A549 (cell line): ENCODE results near the gene DNAH8. TPM values are rescaled to one million over a fixed set of nuclear protein-coding genes. Genes with fewer than 3 reads are reported as not detected.

Source experiments
- ATAC-seq, 2 experiments: fragments of 200-7000 bp in 1 of 2; fragments of >200 bp in 1 of 2; cut with Nextera tagmentation in 1 of 2; cut with Tn5 transposase in 1 of 2; 3 replicates each; pipeline versions ENCODE4 v1.8.0 to v1.9.1; 2018 to 2020; ENCODE audit warnings: mild to moderate bottlenecking in 1 of 2, moderate library complexity in 1 of 2
- CTCF ChIA-PET: fragments of 300-600 bp; sonication (Branson Sonifier 250); formaldehyde crosslinking; extraction: SDS; loops from one replicate; lab custom pipeline; 2021; ENCODE audit warnings: antibody characterized with exemption, inconsistent platforms; lab: Yijun Ruan, JAX
- POLR2A ChIA-PET: fragments of 350-600 bp; formaldehyde crosslinking; extraction: SDS; loops from one replicate; lab custom pipeline; 2021; ENCODE audit warnings: antibody characterized with exemption, inconsistent platforms; lab: Yijun Ruan, JAX
- DNase-seq, 2 experiments: peaks; one replicate each; pipeline versions ENCODE4 v3.0.0 to v3.0.0-alpha.2; 2011 to 2016; ENCODE audit warnings: low read depth in 1 of 2, low spot score in 1 of 2
- FAIRE-seq: peaks from 2 replicates; lab custom pipeline; 2011; peaks lifted over from hg19 to GRCh38; lab: Jason Lieb, UNC
- H3K27ac ChIP-seq, 2 experiments: fragments of >200 bp; sonication (Bioruptor Twin); formaldehyde crosslinking; 3 replicates each; pipeline ENCODE4 v1.5.1; 2016 to 2017
- H3K4me1 ChIP-seq: fragments of >200 bp; sonication (Bioruptor Twin); formaldehyde crosslinking; 3 replicates; pipeline ENCODE4 v1.6.1; 2016
- H3K4me2 ChIP-seq: fragments of >200 bp; sonication (Bioruptor Twin); formaldehyde crosslinking; 3 replicates; pipeline ENCODE4 v1.6.1; 2016
- H3K4me3 ChIP-seq: fragments of >200 bp; sonication (Bioruptor Twin); formaldehyde crosslinking; 3 replicates; pipeline ENCODE4 v1.5.1; 2016
- H3K9me3 ChIP-seq: fragments of >200 bp; sonication (Bioruptor Twin); formaldehyde crosslinking; 3 replicates; pipeline ENCODE4 v1.6.1; 2016
- BCL3 ChIP-seq: fragments of >200 bp; sonication (Bioruptor Twin); formaldehyde crosslinking; IDR thresholded peaks from 3 replicates; pipeline ENCODE4 v1.6.1; 2016
- BHLHE40 ChIP-seq: IDR thresholded peaks from 2 replicates; pipeline ENCODE4 v1.6.1; 2012; ENCODE audit warnings: low read depth, low read length, inconsistent platforms
- CBX8 ChIP-seq: fragments of 200-600 bp; sonication (generic); IDR thresholded peaks from 2 replicates; pipeline ENCODE4 v1.6.1; 2016
- CHD2 ChIP-seq: fragments of 150-350 bp; IDR thresholded peaks from 2 replicates; pipeline ENCODE4 v1.6.1; 2014; ENCODE audit warnings: low read length; ENCODE audit not compliant: partially characterized antibody
- CHD4 ChIP-seq: fragments of 200-600 bp; sonication (generic); IDR thresholded peaks from 2 replicates; pipeline ENCODE4 v1.6.1; 2016; ENCODE audit warnings: antibody characterized with exemption, mild to moderate bottlenecking, borderline replicate concordance
- EHF ChIP-seq: fragments of 250-450 bp; sonication (Bioruptor Pico); IDR thresholded peaks from 2 replicates; pipeline ENCODE4 v1.5.0; 2020; ENCODE audit warnings: mild to moderate bottlenecking
- FOXS1 ChIP-seq: fragments of 250-450 bp; sonication (Bioruptor Pico); IDR thresholded peaks from 2 replicates; pipeline ENCODE4 v1.5.0; 2020; ENCODE audit warnings: mild to moderate bottlenecking, moderate library complexity
- HES2 ChIP-seq: fragments of >200 bp; sonication (Bioruptor Twin); formaldehyde crosslinking; IDR thresholded peaks from 2 replicates; pipeline ENCODE4 v1.6.1; 2016
- HMGXB4 ChIP-seq: fragments of 250-450 bp; sonication (Bioruptor Pico); IDR thresholded peaks from 2 replicates; pipeline ENCODE4 v1.5.0; 2021; ENCODE audit warnings: mild to moderate bottlenecking, moderate library complexity, borderline replicate concordance
- HOXB13 ChIP-seq: fragments of 250-450 bp; sonication (Bioruptor Pico); IDR thresholded peaks from 2 replicates; pipeline ENCODE4 v1.5.0; 2020; ENCODE audit warnings: low read depth, mild to moderate bottlenecking, moderate library complexity
- JUNB ChIP-seq: fragments of >200 bp; sonication (Bioruptor Twin); formaldehyde crosslinking; IDR thresholded peaks from 2 replicates; pipeline ENCODE4 v1.6.1; 2016
- NFE2L2 ChIP-seq: fragments of 150-350 bp; conservative IDR thresholded peaks from 2 replicates; pipeline ENCODE4 v1.6.1; 2014; ENCODE audit warnings: low read length
- PHF8 ChIP-seq: fragments of 200-600 bp; sonication (generic); IDR thresholded peaks from 2 replicates; pipeline ENCODE4 v1.6.1; 2016; ENCODE audit warnings: low read depth, mild to moderate bottlenecking, antibody characterized with exemption, moderate library complexity, borderline replicate concordance
- POLR2AphosphoS2 ChIP-seq: conservative IDR thresholded peaks from 2 replicates; pipeline ENCODE4 v1.6.1; 2012; ENCODE audit warnings: low read length, improper control_type of control experiment, inconsistent platforms
- RAD21 ChIP-seq, 2 experiments: fragments of >200 bp in 1 of 2; sonication (Bioruptor Twin) in 1 of 2; formaldehyde crosslinking in 1 of 2; IDR thresholded peaks in 1 of 2; conservative IDR thresholded peaks in 1 of 2; 2 replicates in 1 of 2; 3 replicates in 1 of 2; pipeline ENCODE4 v1.6.1; 2012 to 2018; ENCODE audit warnings: inconsistent platforms in 1 of 2
- REST ChIP-seq: fragments of 200-600 bp; sonication (generic); IDR thresholded peaks from 2 replicates; pipeline ENCODE4 v1.6.1; 2016; ENCODE audit warnings: antibody characterized with exemption, mild to moderate bottlenecking, moderate library complexity
- RNF2 ChIP-seq: fragments of 200-600 bp; sonication (generic); IDR thresholded peaks from 2 replicates; pipeline ENCODE4 v1.6.1; 2016; ENCODE audit warnings: low read depth, mild to moderate bottlenecking, antibody characterized with exemption, moderate library complexity, borderline replicate concordance
- SREBF2 ChIP-seq: fragments of 450-650 bp; IDR thresholded peaks from 2 replicates; pipeline ENCODE4 v1.6.1; 2014; ENCODE audit warnings: mild to moderate bottlenecking, moderate library complexity
- TFCP2L1 ChIP-seq: fragments of 250-450 bp; sonication (Bioruptor Pico); IDR thresholded peaks from 2 replicates; pipeline ENCODE4 v1.5.0; 2021; ENCODE audit warnings: mild to moderate bottlenecking
- WGBS: methylation state at CpG from one replicate; pipeline ENCODE4 v1.1.6; 2017; ENCODE audit errors: missing lambda C conversion rate; 5-methylcytosine and 5-hydroxymethylcytosine counted together
- polyA plus RNA-seq, 4 experiments: library from polyadenylated mRNA; depleted of rRNA in 3 of 4; stranded (reverse); fragments of >200 nt; fragmentation: RNase III in 1 of 4; extraction: RNeasy Plus Mini Kit Qiagen cat#74134 plus additional on column Dnase treatment in 1 of 4; gene quantifications; 2 replicates in 3 of 4; 3 replicates in 1 of 4; pipeline ENCODE4 v1.2.3, GENCODE V29; 2011 to 2017

Gene DNAH8
- polyA plus RNA-seq, 2 of the 4 experiments (the other 2 are of a cell fraction), result not detected

- no peak for FAIRE-seq
- H3K27ac ChIP-seq, result no peak overlapping the region
- no peaks in the 10 kb centered on the region for H3K4me1 ChIP-seq
- no peak overlapping the region for H3K4me3 ChIP-seq
- H3K9me3 ChIP-seq, result no peaks in the 10 kb centered on the region
- ChIA-PET CTCF (no interaction called here), POLR2A (no interaction called here)
- no peak for ATAC-seq
- 3% methylated on average over 3 of the region's 3 CpGs for WGBS
- no peak for DNase-seq
- no peak overlapping the region for H3K4me2 ChIP-seq
- TF ChIP-seq CBX8 (no peak), FOXS1 (no peak)
Measured at GRCh38 chr6:38803129-38803528, 88.0 kb downstream of the DNAH8 start.

- ATAC-seq (no peak), FAIRE-seq (no peak), DNase-seq (no peak)
- CTCF ChIA-PET, result interaction anchor here (0.7 kb wide), 1 partner anchor 192 kb away, joined by 3 read pairs; no protein-coding TSS in a partner anchor
- Histone ChIP-seq H3K4me3 (no peak overlapping the region), H3K4me1 (no peaks in the 10 kb centered on the region), H3K4me2 (no peak overlapping the region), H3K27ac (no peak overlapping the region), H3K9me3 (no peaks in the 10 kb centered on the region)
- no peak for TF ChIP-seq RAD21 (conservative IDR thresholded peaks at IDR 0.05 in 1 of 2, IDR thresholded peaks at IDR 0.05 in 1 of 2)
- TF ChIP-seq HMGXB4 (CRISPR knock-in tag), result no peak
- TF ChIP-seq PHF8, result no peak
- no peak for TF ChIP-seq SREBF2
- no peak for TF ChIP-seq TFCP2L1 (CRISPR knock-in tag)
- TF ChIP-seq JUNB, result no peak
- no peak for TF ChIP-seq REST
- no peak for TF ChIP-seq BHLHE40
- TF ChIP-seq NFE2L2, result no peak
- TF ChIP-seq HES2, result no peak
- no peak for TF ChIP-seq HOXB13 (CRISPR knock-in tag)
- TF ChIP-seq CHD4, result no peak
- no peak for TF ChIP-seq RNF2
- TF ChIP-seq CHD2, result no peak
- no peak for TF ChIP-seq POLR2AphosphoS2
- TF ChIP-seq EHF (CRISPR knock-in tag), result no peak
- no peak for TF ChIP-seq BCL3
- 25% methylated on average over 4 of the region's 4 CpGs for WGBS
- POLR2A ChIA-PET, result no interaction called here
Measured at GRCh38 chr6:38804358-38804757, 89.2 kb downstream of the DNAH8 start.
